GF-D8 (cell line): ENCODE data around the gene MLLT1.
A peak's percentile ranks its signal among the peaks of the same experiment; 100 is the strongest.

Experiments used
- DNase-seq: peaks from one replicate; lab custom pipeline; 2025; lab: John Stamatoyannopoulos, UW

MLLT1 gene

GRCh38 chr19:6259312-6259861, 20.4 kb downstream of the MLLT1 start:
- no peak for DNase-seq

- no peak for DNase-seq
These were observed 20.9 kb downstream of the MLLT1 start for GRCh38 chr19:6258812-6259311.

GRCh38 chr19:6253954-6254733, 25.6 kb downstream of the MLLT1 start:
- DNase-seq: no peak

GRCh38 chr19:6252066-6252465, 27.7 kb downstream of the MLLT1 start:
- DNase-seq: no peak

- peak; percentile 77 for DNase-seq
These were observed 28.9 kb downstream of the MLLT1 start for GRCh38 chr19:6250909-6251308.

- no peak for DNase-seq
These were observed 29.7 kb downstream of the MLLT1 start for GRCh38 chr19:6250024-6250615.

GRCh38 chr19:6249296-6249695, 30.5 kb downstream of the MLLT1 start:
- no peak for DNase-seq

GRCh38 chr19:6248844-6249243, 30.9 kb downstream of the MLLT1 start:
- no peak for DNase-seq

GRCh38 chr19:6248341-6248740, 31.4 kb downstream of the MLLT1 start:
- DNase-seq: no peak

GRCh38 chr19:6247007-6247288, 32.8 kb downstream of the MLLT1 start:
- DNase-seq: no peak

- DNase-seq: no peak
These were observed 33.4 kb downstream of the MLLT1 start for GRCh38 chr19:6246174-6247006.

GRCh38 chr19:6242677-6243076, 37.1 kb downstream of the MLLT1 start:
- DNase-seq: no peak

GRCh38 chr19:6241680-6242377, 37.9 kb downstream of the MLLT1 start:
- no peak for DNase-seq

- no peak for DNase-seq
These were observed 38.7 kb downstream of the MLLT1 start for GRCh38 chr19:6241056-6241455.

GRCh38 chr19:6239871-6240676, 39.7 kb downstream of the MLLT1 start:
- DNase-seq: no peak

GRCh38 chr19:6239401-6239844, 40.4 kb downstream of the MLLT1 start:
- DNase-seq: no peak

GRCh38 chr19:6238643-6239281, 41.0 kb downstream of the MLLT1 start:
- no peak for DNase-seq

- DNase-seq: peak; percentile 65
These were observed 41.5 kb downstream of the MLLT1 start for GRCh38 chr19:6238256-6238642.

GRCh38 chr19:6236310-6237291, 43.2 kb downstream of the MLLT1 start:
- no peak for DNase-seq
